ENCODE measurements around the gene LRRFIP1. TPM values are rescaled to one million over a fixed set of nuclear protein-coding genes. Genes with fewer than 3 reads are reported as not detected.

Gene LRRFIP1
- polyA plus RNA-seq, 1 of the 3 experiments (the other 2 are of a cell fraction) = 47.3 TPM

- H3K4me3 ChIP-seq (ENCODE audit: low read depth in 2 of 2, low read length in 1 of 2) = no peak overlapping the region
- POLR2A ChIA-PET = no interaction called here
- no peak overlapping the region for H2AFZ ChIP-seq (ENCODE audit: low read depth)
- no peaks in the 10 kb centered on the region for H3K27me3 ChIP-seq (ENCODE audit: insufficient read depth)
- no peak overlapping the region for H3K9ac ChIP-seq
- H3K9me2 ChIP-seq = no peaks in the 10 kb centered on the region
- no peak for DNase-seq
- 0 out of 2 replicates have a peak, but pooled peaks cover 4% of the 10 kb centered on the region for H3K9me3 ChIP-seq
- peaks cover 13 to 18% of the 10 kb centered on the region in 2 experiments for H3K36me3 ChIP-seq (replicated peaks in 1 of 2; ENCODE audit: control insufficient read depth in 1 of 2, insufficient read depth in 2 of 2, low read length in 1 of 2)
- H3F3A ChIP-seq (replicated peaks; ENCODE audit: insufficient read depth) = no peaks in the 10 kb centered on the region
- peaks cover 81% of the 10 kb centered on the region for H3K79me2 ChIP-seq (ENCODE audit: insufficient read depth)
- peaks cover 10% of the 10 kb centered on the region; the same call in 1 of the 2 replicates for H4K20me1 ChIP-seq (ENCODE audit: insufficient read depth)
- TF ChIP-seq SIN3A (IDR thresholded peaks at IDR 0.05; ENCODE audit: borderline replicate concordance, low read depth, low read length) (no peak), ZBTB33 (IDR thresholded peaks at IDR 0.05; ENCODE audit: borderline replicate concordance, low read depth) (no peak), JUND (IDR thresholded peaks at IDR 0.05) (no peak), FOXJ3 (CRISPR knock-in tag; IDR thresholded peaks at IDR 0.05) (no peak), YY1 (IDR thresholded peaks at IDR 0.05; ENCODE audit: low read depth) (no peak), REST (IDR thresholded peaks at IDR 0.05; ENCODE audit: low read depth, low read length) (no peak), ELF1 (IDR thresholded peaks at IDR 0.05) (no peak)
- H3K4me1 ChIP-seq (ENCODE audit: control insufficient read depth in 1 of 2, insufficient read depth in 2 of 2, low read depth in 1 of 2, low read length in 1 of 2) = peaks cover 8 to 14% of the 10 kb centered on the region in 2 experiments
- H3K4me2 ChIP-seq = no peak overlapping the region
- H3K27ac ChIP-seq (ENCODE audit: low read depth in 2 of 2, low read length in 1 of 2) = peak overlapping the region in 1 of 2 experiments; percentile 15; a peak in 1 of 4 replicates
- CTCF ChIA-PET = interaction anchor here (0.8 to 1.6 kb wide), 3 partner anchors 42 to 114 kb away, joined by 3 to 4 read pairs (median 3); no protein-coding TSS in a partner anchor
- 93% methylated on average over 12 of the region's 14 CpGs for WGBS (ENCODE audit: low lambda C conversion rate)
Observed at GRCh38 chr2:237631007-237631785, 3.8 kb downstream of the LRRFIP1 start.

- Histone ChIP-seq H3K36me3 (replicated peaks in 1 of 2; ENCODE audit: control insufficient read depth in 1 of 2, insufficient read depth in 2 of 2, low read length in 1 of 2) (peaks cover 13 to 18% of the 10 kb centered on the region in 2 experiments), H3K9me3 (0 out of 2 replicates have a peak, but pooled peaks cover 4% of the 10 kb centered on the region), H3K79me2 (ENCODE audit: insufficient read depth) (peaks cover 88% of the 10 kb centered on the region), H3K27ac (ENCODE audit: low read depth in 2 of 2, low read length in 1 of 2) (no peak overlapping the region), H2AFZ (ENCODE audit: low read depth) (no peak overlapping the region), H3F3A (replicated peaks; ENCODE audit: insufficient read depth) (no peaks in the 10 kb centered on the region), H4K20me1 (ENCODE audit: insufficient read depth) (peaks cover 10% of the 10 kb centered on the region; the same call in 1 of the 2 replicates), H3K9ac (no peak overlapping the region), H3K9me2 (no peaks in the 10 kb centered on the region), H3K4me1 (ENCODE audit: control insufficient read depth in 1 of 2, insufficient read depth in 2 of 2, low read depth in 1 of 2, low read length in 1 of 2) (peaks cover 8 to 11% of the 10 kb centered on the region in 2 experiments), H3K4me3 (ENCODE audit: low read depth in 2 of 2, low read length in 1 of 2) (no peak overlapping the region), H3K4me2 (no peak overlapping the region), H3K27me3 (ENCODE audit: insufficient read depth) (no peaks in the 10 kb centered on the region)
- DNase-seq = no peak
- 88% methylated on average over 14 of the region's 19 CpGs for WGBS (ENCODE audit: low lambda C conversion rate)
- POLR2A ChIA-PET = no interaction called here
- CTCF ChIA-PET = interaction anchor here (0.8 to 1.6 kb wide), 3 partner anchors 41 to 113 kb away, joined by 3 to 4 read pairs (median 3); no protein-coding TSS in a partner anchor
- TF ChIP-seq YY1 (IDR thresholded peaks at IDR 0.05; ENCODE audit: low read depth) = no peak
- no peak for TF ChIP-seq RAD21 (IDR thresholded peaks at IDR 0.05; ENCODE audit: low read length)
- no peak for TF ChIP-seq ELF1 (IDR thresholded peaks at IDR 0.05)
- no peak for TF ChIP-seq RCOR1 (IDR thresholded peaks at IDR 0.05; ENCODE audit: low read length)
- TF ChIP-seq PBX3 (IDR thresholded peaks at IDR 0.05) = no peak
- no peak for TF ChIP-seq MXI1 (IDR thresholded peaks at IDR 0.05; ENCODE audit: low read depth, low read length)
- TF ChIP-seq FOXM1 (IDR thresholded peaks at IDR 0.05; ENCODE audit: low read depth) = no peak
- no peak for TF ChIP-seq JUND (IDR thresholded peaks at IDR 0.05)
- TF ChIP-seq REST (IDR thresholded peaks at IDR 0.05; ENCODE audit: low read depth, low read length) = no peak
- TF ChIP-seq SIN3A (IDR thresholded peaks at IDR 0.05; ENCODE audit: borderline replicate concordance, low read depth, low read length) = no peak
Observed at GRCh38 chr2:237631801-237632585, 4.6 kb downstream of the LRRFIP1 start.

All from SK-N-SH (cell line).